RWPE1 (cell line): ENCODE data around the gene ARHGAP40.
"Not testable (repeated sequence)": the region's sequence is repeated elsewhere in the genome, so short reads cannot be mapped to it uniquely, and the experiment has no call there.

ENCODE experiments used
- CTCF ChIA-PET: fragments of 350-600 bp; sonication (Branson Sonifier 250); formaldehyde crosslinking; extraction: SDS; loops from one replicate; lab custom pipeline; 2021; lab: Yijun Ruan, JAX
- POLR2A ChIA-PET: fragments of 400-600 bp; formaldehyde crosslinking; extraction: SDS; loops from one replicate; lab custom pipeline; 2020; ENCODE audit warnings: antibody characterized with exemption; ENCODE audit not compliant: low non-redundant PET; lab: Yijun Ruan, JAX
- DNase-seq: peaks from one replicate; pipeline ENCODE4 v3.0.0; 2012; ENCODE audit warnings: low spot score
- H3K27ac ChIP-seq: fragments of 450-650 bp; 2 replicates; pipeline ENCODE4 v1.5.1; 2017
- CTCF ChIP-seq: fragments of 450-650 bp; conservative IDR thresholded peaks from 2 replicates; pipeline ENCODE4 v1.5.1; 2017; ENCODE audit warnings: low read depth, mild to moderate bottlenecking

The ARHGAP40 gene

DNA sequence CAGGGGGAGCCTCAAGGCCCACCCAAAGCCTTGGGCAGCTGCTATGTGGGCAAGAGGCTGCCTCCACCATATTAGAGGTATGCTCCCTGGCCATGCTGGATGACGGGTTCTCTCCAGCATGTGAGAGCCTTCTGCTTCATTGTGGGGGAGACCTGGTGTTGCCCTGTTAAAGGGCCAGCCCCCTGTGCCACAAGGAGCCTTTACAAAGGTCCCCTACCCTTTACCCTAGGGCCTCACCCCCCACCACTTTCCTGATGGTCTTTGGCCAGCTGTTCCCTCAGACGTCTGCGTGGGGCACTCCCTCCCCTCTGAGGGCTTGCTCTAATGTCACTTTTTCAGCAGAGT is 15.5 kb upstream of the ARHGAP40 start:
- DNase-seq: no peak
- ChIA-PET POLR2A (no interaction called here), CTCF (interaction anchor here (0.5 kb wide), 1 partner anchor 15 kb away, joined by 3 read pairs; no protein-coding TSS in a partner anchor)
- no peak for TF ChIP-seq CTCF
- H3K27ac ChIP-seq: no peak overlapping the region

DNA sequence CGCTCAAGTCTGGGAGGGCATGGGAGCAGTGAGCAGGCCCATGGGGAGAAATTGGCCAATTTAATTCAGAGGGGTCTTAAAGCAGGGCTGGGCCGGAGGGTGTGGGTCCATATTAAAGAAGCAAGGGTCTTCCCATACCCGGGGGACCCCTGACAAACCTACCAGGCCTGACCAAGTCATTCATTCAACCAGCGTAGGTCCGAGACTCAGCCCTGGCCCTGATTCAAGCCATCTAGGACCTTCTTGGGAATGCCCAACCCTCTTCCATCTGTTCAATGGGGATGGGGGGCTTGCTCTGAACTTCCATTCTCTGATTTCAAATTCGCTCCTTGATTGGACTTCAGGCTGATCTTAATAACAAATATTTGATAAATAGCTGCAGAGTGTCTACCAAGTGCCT is 13.3 kb upstream of the ARHGAP40 start:
- no peak for DNase-seq
- ChIA-PET POLR2A (no interaction called here), CTCF (no interaction called here)
- TF ChIP-seq CTCF: no peak
- no peak overlapping the region for H3K27ac ChIP-seq

- CTCF ChIA-PET: interaction anchor here (0.6 kb wide), 1 partner anchor 22 kb away, joined by 4 read pairs; no protein-coding TSS in a partner anchor
- POLR2A ChIA-PET: no interaction called here
- DNase-seq: no peak
- H3K27ac ChIP-seq: no peak overlapping the region
- TF ChIP-seq CTCF: no peak
These were observed 12.3 kb upstream of the ARHGAP40 start for GRCh38 chr20:38589351-38589750.

DNA sequence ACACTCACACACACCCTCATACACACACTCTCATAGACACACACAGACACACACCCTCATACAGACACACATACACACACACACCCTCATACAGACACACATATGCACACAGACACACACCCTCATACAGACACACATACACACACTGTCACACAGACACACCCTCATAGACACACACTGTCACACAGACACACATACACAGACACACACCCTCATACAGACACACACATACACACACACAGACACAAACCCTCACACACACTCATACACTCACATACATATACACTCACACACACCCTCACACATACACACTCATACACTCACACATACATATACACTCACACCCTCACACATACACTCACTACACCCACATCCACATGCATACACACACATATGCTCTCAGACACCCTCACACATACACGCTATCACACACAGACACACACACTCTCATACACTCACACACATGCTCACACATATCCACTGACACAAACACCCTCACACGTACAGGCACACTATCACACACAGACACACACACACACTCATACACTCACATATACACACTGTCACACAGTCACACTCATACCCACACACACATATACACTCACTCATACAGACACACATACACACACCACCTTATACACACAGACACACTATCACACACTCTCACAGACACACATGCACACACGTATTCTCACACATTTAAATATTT is 11.5 kb upstream of the ARHGAP40 start:
- H3K27ac ChIP-seq: no peak overlapping the region
- TF ChIP-seq CTCF: no peak
- ChIA-PET POLR2A (no interaction called here), CTCF (no interaction called here)
- no peak for DNase-seq

DNA sequence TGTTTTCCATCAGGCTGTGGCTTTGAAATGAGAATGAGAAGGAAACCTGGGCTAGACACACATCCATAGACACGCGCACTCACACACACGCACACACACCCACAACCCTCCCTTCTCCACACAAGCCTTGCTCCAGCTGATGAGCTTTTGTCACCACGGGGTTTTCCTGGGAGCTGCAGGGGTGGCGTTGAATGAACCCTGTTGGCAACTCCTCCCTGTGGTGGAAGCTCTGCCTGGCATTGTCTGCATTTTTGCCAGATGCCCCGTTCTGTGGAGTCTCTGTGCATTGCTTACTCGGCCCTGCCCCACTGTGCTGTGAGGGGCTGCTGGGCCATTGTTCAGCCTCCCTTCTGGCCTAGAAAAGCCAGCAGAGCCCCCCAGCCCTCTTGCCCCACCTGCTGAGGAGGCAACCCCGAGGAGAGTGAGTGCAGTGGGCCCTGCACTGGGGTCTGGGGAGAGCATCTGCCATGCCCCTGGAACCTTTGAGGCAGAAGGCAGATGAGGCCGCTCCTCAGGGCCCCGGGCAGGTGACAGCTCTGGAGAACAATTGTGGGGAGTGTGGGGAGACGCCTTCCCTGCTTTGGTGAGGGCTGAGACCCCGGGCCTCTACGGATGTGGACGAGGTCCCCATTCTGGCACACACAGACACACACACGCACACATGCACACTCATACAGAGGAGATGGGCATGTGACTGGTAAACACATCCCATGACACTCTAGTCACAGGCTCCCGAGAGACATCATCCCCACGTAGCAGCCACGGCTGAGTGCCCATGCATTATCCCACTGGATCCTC is 10.7 kb upstream of the ARHGAP40 start:
- ChIA-PET CTCF (no interaction called here), POLR2A (no interaction called here)
- no peak for TF ChIP-seq CTCF
- no peak for DNase-seq
- H3K27ac ChIP-seq: no peak overlapping the region

DNA sequence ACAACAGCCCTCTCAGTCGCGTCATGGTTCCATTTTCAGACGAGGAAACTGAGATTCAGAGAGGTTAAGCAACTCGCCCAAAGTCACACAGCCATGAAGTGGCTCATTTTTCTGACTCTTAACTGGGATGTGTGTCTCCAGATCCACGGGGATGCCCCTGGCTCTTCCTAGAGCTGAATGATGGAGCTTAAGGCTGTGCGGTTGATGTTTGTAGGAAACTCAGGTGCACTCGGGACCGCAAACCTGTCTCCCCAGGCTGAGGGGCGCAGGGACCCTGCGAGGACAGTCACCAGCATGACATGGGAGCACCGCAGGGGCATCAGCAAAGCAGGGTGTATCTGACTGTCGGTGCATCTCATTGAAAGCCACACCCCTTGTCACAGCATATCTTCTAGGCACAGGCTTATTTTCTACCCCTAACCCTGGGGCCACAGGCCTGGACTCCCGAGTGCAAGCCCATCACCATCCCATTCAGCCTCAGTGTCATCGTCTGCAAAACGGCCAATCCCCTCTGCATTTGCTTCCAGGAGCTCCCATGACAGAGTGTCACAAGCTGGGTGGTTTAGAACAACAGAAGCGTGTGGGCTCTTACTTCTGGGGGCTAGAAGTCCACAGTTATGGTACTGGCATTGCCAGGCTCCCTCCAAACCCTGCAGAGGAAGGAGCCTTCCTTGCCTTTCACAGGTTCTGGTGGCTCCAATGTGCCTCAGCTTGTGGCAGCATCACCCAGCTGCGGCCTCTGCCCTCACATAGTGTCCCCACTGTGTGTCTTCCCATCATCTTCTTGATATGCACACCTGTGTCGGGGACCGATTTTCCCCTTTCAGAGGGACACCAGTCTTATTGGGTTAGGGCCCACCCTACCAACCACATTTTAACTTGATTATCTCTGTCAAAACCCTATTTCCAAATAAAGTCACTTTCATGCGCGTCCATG is 9.9 kb upstream of the ARHGAP40 start:
- H3K27ac ChIP-seq: no peak overlapping the region
- DNase-seq: no peak
- TF ChIP-seq CTCF: no peak
- ChIA-PET CTCF (interaction anchor here (0.6 kb wide), 1 partner anchor 37 kb away, joined by 3 read pairs; no protein-coding TSS in a partner anchor), POLR2A (no interaction called here)

- CTCF ChIA-PET: interaction anchor here (0.6 kb wide), 1 partner anchor 36 kb away, joined by 3 read pairs; no protein-coding TSS in a partner anchor
- DNase-seq, H3K27ac ChIP-seq, POLR2A ChIA-PET: not testable (repeated sequence)
These were observed 9.2 kb upstream of the ARHGAP40 start for GRCh38 chr20:38592411-38592790.

DNA sequence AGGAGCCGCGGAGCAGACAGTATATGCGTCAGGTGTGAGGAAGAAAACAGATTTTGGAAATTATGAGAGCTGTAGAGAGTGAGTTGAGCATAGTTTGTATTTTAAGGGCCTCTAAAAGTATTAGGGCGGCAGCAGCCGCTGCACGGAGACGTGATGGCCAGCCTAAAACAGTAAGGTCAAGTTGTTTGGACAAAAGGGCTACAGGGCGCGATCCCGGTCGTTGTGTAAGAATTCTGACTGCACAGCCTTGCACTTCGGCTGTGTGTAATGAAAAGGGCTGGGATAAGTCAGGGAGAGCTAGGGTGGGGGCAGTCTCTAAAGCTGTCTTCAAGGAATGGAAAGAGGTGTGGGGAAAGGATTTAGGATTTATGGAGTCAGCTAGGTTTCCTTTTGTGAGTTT is 7.3 kb upstream of the ARHGAP40 start:
- DNase-seq, POLR2A ChIA-PET, H3K27ac ChIP-seq, CTCF ChIA-PET: not testable (repeated sequence)

- H3K27ac ChIP-seq, DNase-seq, POLR2A ChIA-PET, CTCF ChIA-PET: not testable (repeated sequence)
These were observed 5.7 kb upstream of the ARHGAP40 start for GRCh38 chr20:38595886-38596285.
